Measurements from ENCODE around the gene SIAE.

Gene SIAE

GRCh38 chr11:124648610-124649009, 24.9 kb downstream of the SIAE start:
- DNase-seq (ENCODE audit: low read depth, low spot score), result no peak
- ChIA-PET POLR2A (no interaction called here), CTCF (interaction anchor here (0.6 to 3.2 kb wide), 10 partner anchors 9 to 290 kb away, joined by 3 to 20 read pairs (median 5); no protein-coding TSS in a partner anchor)
- H3K4me3 ChIP-seq (ENCODE audit: low read depth, low read length), result no peak overlapping the region
- no peak for TF ChIP-seq CTCF (IDR thresholded peaks at IDR 0.05; ENCODE audit: insufficient read depth, low read length, missing control alignments)

DNA sequence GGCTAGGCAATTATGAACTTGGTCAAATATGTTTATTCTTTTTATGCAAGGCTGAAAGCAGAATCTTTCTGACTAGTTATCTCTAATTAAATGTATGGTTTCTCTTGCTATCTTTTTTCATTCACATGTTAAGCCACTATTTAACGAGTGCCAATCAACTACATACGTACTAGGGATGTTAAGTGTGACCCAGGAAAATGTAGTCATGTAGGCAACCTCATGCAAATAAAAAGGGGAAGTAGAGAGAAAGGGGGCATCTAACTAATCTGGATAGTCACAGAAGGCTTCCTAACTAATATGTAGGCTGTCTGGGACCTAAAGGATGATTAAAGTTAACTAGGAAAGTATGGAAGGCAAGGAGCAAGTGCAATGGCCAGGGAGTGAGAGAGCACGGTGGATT, 27.4 kb downstream of the SIAE start:
- TF ChIP-seq CTCF (IDR thresholded peaks at IDR 0.05; ENCODE audit: insufficient read depth, low read length, missing control alignments), result no peak
- ChIA-PET CTCF (interaction anchor here (1.0 to 4.7 kb wide), 7 partner anchors 15 to 221 kb away, joined by 3 to 102 read pairs (median 20); no protein-coding TSS in a partner anchor), POLR2A (no interaction called here)
- no peak for DNase-seq (ENCODE audit: low read depth, low spot score)
- no peak overlapping the region for H3K4me3 ChIP-seq (ENCODE audit: low read depth, low read length)

DNA sequence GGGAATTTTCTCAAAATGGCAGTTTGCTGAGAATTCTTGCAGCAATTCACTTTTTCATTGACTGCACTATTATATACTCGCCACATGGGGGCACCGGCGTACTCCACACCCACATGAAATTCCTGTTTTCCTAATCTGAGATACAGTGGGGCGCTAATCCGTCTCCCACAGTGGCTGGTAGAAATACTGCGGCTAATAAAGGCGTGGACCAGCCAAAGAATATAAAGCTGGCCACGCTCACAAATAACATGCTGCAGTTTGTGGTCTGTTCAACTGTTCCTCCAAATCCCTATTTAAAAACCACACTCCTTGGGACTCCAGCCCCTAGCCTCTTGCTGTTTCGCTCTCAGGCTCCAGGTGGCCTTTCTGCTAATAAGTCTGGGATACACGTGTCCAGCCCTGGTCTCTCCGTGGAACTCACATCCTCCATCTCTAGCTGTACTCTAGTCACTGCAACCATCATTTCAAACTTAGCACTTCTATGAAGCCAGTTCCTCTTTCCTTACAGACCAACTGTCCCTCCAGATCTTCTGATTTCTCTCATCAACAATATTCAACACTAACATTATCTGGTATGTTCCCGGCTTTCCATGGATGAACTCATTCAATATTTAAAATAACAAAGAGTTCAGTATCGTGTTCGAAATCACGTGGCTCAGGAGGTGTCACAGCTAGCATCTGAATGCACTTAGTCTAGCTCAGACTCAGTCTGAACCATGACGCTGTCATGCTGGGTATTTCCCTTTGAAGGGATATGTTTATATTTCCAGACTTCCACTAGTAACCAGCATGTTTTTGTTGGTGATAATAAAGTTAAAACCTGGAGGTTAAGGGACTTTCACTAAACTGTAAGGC, 28.9 kb downstream of the SIAE start:
- peak overlapping the region; percentile 36 for H3K4me3 ChIP-seq (ENCODE audit: low read depth, low read length)
- peak; percentile 68 for TF ChIP-seq CTCF (IDR thresholded peaks at IDR 0.05; ENCODE audit: insufficient read depth, low read length, missing control alignments)
- ChIA-PET POLR2A (interaction anchor here (0.7 to 2.7 kb wide), 2 partner anchors 21 to 22 kb away, joined by 3 to 10 read pairs; partner anchors contain the start of gene TBRG1), CTCF (interaction anchor here (0.5 to 4.7 kb wide), 50 partner anchors 9 to 1015 kb away, joined by 3 to 102 read pairs (median 5); partner anchors contain the start of genes ESAM, MSANTD2, ROBO3 and ROBO4)
- peak; percentile 28 for DNase-seq (ENCODE audit: low read depth, low spot score)

DNA sequence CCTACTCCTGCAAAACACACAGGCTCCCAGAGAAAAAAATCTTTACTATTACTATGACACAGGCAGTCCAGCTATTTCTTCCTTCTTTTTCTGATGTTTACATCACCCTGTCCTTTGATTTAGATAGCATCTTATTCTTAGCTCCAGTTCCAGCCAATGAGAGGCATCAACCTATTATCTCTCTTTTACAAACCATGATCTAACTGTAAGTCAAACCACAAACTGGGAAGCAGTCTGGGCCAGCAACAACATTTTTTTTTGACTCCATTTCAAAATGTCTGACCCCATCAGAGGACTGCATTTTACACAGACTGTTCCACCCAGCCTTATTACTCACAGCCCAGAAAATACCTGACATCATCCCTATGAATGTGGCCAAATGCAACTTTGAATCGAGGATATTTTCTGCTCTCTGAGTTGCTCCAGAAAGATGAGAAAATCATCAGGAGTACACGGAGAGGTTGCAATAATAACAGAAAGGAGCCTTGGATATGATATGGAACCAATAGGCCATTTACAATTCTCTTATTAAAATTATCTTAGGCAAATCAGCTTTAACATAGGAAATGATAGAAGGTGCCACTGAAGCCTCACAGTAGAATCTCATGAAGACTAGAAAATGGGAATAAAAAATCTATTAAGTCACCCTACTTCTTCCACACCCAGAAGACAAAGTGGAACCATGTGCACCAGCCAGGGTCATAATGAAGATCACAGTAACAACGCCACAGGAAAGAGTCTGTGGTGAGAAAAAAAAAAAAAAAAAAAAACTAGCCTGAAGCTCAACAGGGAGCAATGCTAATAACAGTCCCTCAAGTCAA, 29.7 kb downstream of the SIAE start:
- ChIA-PET POLR2A (interaction anchor here (0.9 to 2.7 kb wide), 2 partner anchors 21 to 29 kb away, joined by 3 to 10 read pairs; partner anchors contain the start of genes SIAE, SPA17 and TBRG1), CTCF (interaction anchor here (0.6 to 4.7 kb wide), 42 partner anchors 10 to 809 kb away, joined by 3 to 102 read pairs (median 6); partner anchors contain the start of genes ESAM, MSANTD2, ROBO3 and ROBO4)
- peak; percentile 83 for DNase-seq (ENCODE audit: low read depth, low spot score)
- H3K4me3 ChIP-seq (ENCODE audit: low read depth, low read length), result no peak overlapping the region
- TF ChIP-seq CTCF (IDR thresholded peaks at IDR 0.05; ENCODE audit: insufficient read depth, low read length, missing control alignments), result no peak

DNA sequence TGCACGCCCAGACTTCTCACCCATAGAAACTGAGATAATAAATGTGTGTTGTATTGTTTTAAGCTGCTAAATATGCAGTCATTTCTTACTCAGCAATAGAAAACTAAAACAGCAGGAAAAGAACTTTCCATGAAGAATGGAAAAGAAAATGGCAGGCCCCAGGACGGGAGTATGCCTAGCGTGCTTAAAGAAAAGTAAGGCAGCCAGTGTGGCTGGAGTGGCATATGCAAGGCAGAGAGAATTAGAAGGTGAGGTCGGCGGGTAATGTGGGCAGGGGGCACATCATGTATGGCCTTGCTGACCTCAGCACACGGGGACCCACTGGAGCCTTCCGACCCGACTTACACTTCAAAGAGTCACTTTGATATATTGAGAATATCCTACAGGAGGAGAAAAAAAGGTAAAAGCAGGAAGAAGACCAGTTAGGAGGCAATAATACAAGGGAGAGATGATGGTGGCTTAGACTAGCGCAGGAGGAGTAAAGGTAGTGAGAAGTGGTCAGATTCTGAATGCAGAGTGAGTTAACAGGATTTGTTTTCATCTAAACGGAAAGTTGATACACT, 30.4 kb downstream of the SIAE start:
- POLR2A ChIA-PET, result interaction anchor here (0.9 to 2.7 kb wide), 2 partner anchors 20 to 30 kb away, joined by 3 to 10 read pairs; partner anchors contain the start of genes SIAE, SPA17 and TBRG1
- CTCF ChIA-PET, result interaction anchor here (0.7 to 4.7 kb wide), 21 partner anchors 10 to 809 kb away, joined by 3 to 102 read pairs (median 16); partner anchors contain the start of genes MSANTD2, ROBO3 and TBRG1
- TF ChIP-seq CTCF (IDR thresholded peaks at IDR 0.05; ENCODE audit: insufficient read depth, low read length, missing control alignments), result no peak
- H3K4me3 ChIP-seq (ENCODE audit: low read depth, low read length), result no peak overlapping the region; the same call in 1 of the 2 replicates
- DNase-seq (ENCODE audit: low read depth, low spot score), result no peak

All from AG04449 (cell line).